ENCODE data around the gene TRPC6. TPM values are rescaled to one million over a fixed set of nuclear protein-coding genes. Genes with fewer than 3 reads are reported as not detected.

The TRPC6 gene
- total RNA-seq, 1 donor = 0.63 TPM

DNA sequence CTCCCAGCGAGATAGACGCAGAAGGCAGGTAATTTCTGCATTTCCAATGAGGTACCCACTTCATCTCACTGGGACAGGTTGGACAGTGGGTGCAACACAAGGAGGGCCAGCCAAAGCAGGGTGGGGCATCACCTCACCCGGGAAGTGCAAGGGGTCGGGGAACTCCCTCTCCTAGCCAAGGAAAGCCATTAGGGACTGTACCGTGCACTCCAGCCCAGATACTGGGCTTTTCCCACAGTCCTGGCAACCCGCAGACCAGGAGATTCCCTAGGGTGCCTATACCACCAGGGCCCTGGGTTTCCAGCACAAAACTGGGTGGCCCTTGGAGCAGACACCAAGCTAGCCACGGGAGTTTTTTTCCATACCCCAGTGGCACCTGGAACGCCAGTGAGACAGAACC lies 17.2 kb downstream of the TRPC6 start:
- Histone ChIP-seq H3K27me3 (ENCODE audit: insufficient read depth, low read length) (no peaks in the 10 kb centered on the region), H3K4me3 (ENCODE audit: low read length) (no peak overlapping the region), H3K4me1 (ENCODE audit: insufficient read depth, low read length) (no peaks in the 10 kb centered on the region), H3K9me3 (ENCODE audit: low read depth, low read length) (no peaks in the 10 kb centered on the region)

DNA sequence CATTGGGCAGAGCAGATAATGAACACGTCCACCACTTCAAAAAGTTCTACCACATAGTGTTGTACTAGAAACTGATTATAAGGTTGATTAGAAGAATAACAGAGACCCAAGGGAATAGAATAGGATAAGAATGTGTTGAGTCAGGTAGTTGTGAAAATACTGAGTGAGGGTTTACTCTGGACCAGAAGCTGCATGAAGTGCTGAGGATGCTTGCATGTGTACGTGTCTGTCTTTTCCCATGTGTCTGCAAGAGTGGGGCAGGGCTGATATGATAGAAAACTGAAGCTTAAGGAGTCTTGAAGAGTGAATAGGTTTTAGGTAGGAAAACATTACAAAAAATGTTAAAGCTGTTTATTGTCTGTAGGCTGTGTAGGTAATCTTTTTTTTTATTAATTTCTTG lies 20.6 kb downstream of the TRPC6 start:
- Histone ChIP-seq H3K9me3 (ENCODE audit: low read depth, low read length) (no peaks in the 10 kb centered on the region), H3K4me1 (ENCODE audit: insufficient read depth, low read length) (no peaks in the 10 kb centered on the region), H3K27me3 (ENCODE audit: insufficient read depth, low read length) (no peaks in the 10 kb centered on the region), H3K4me3 (ENCODE audit: low read length) (no peak overlapping the region)

DNA sequence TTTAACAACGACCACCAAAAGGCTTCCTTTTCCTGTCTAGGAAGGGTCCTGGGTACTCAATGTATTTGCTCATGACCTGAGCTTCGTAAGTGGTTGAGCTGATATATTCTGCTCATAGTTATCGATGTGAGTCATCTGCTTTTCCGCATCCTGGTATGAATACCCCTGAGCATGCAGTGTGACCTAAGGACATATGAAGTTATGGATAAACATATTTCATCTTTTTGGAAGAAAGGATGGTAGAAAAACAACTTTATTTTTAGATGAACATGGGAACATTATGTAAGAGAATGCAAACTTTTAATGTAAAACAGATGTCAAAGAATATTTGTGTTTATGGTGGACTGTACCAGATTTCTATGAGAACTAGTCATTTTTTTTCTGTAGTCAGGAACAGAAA lies 28.4 kb downstream of the TRPC6 start:
- Histone ChIP-seq H3K27me3 (ENCODE audit: insufficient read depth, low read length) (no peaks in the 10 kb centered on the region), H3K9me3 (ENCODE audit: low read depth, low read length) (no peaks in the 10 kb centered on the region), H3K4me1 (ENCODE audit: insufficient read depth, low read length) (no peaks in the 10 kb centered on the region), H3K4me3 (ENCODE audit: low read length) (no peak overlapping the region)

DNA sequence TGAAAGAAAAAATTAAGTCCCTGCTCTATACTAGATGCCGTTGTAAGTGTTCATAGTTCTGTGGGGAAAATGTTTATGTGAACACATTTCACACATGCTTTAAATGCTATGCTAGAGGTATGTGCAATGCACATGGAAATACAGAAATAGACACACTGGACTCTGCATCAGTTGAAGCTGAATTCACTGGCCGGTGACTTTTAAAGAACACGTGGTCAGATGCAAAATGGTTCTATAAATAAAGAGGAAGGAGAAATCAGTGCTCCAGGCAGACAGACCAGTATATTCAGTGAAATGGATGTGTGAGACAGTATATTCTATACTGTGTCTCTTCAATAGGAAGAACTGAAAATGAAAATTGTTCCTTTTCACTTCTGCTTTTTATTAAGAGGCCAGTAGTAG lies 29.9 kb downstream of the TRPC6 start:
- Histone ChIP-seq H3K9me3 (ENCODE audit: low read depth, low read length) (no peaks in the 10 kb centered on the region), H3K27me3 (ENCODE audit: insufficient read depth, low read length) (no peaks in the 10 kb centered on the region), H3K4me3 (ENCODE audit: low read length) (no peak overlapping the region), H3K4me1 (ENCODE audit: insufficient read depth, low read length) (no peaks in the 10 kb centered on the region)

DNA sequence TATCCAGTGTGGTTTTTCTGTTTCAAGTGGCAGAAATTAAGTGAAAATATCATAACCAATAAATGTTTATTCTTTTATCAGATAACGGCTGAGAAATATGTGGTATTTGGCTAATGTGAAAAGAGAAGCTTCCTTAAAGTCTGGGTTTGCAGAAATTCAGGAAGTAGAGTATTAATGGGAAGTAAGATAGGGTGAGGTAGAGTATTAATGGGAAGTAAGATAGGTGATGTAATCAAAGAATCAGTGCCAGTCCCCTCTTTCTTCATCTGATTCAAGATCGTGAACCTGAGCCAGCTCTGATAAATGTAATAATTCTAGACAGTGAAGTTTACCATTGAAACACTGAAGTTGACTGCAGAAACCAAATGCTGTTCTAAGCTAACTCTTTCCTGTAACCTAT lies 30.9 kb downstream of the TRPC6 start:
- Histone ChIP-seq H3K27me3 (ENCODE audit: insufficient read depth, low read length) (no peaks in the 10 kb centered on the region), H3K4me3 (ENCODE audit: low read length) (no peak overlapping the region), H3K9me3 (ENCODE audit: low read depth, low read length) (no peaks in the 10 kb centered on the region), H3K4me1 (ENCODE audit: insufficient read depth, low read length) (no peaks in the 10 kb centered on the region)

DNA sequence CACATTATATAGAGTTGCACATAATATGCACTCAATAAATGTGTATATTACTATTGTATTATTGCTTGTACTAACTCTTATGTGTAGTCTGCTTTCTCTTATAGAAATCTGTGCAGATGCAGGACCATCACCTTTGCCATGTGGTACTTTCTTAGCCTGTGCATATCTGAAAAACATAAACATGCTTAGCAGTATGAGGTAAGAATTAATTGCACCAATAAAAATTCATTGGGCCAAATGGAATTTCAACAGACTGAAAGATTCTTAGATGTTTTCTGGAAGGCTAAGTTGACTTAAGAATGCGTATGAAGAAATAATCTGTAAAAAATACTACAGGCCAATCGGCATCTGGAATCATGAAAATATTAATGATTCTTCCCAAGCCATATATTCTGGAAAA lies 55.3 kb downstream of the TRPC6 start:
- H3K9me3 ChIP-seq (ENCODE audit: low read depth, low read length) = no peaks in the 10 kb centered on the region
- H3K27me3 ChIP-seq (ENCODE audit: insufficient read depth, low read length) = no peaks in the 10 kb centered on the region
- no peak overlapping the region for H3K4me3 ChIP-seq (ENCODE audit: low read length)
- no peaks in the 10 kb centered on the region for H3K4me1 ChIP-seq (ENCODE audit: insufficient read depth, low read length)

DNA sequence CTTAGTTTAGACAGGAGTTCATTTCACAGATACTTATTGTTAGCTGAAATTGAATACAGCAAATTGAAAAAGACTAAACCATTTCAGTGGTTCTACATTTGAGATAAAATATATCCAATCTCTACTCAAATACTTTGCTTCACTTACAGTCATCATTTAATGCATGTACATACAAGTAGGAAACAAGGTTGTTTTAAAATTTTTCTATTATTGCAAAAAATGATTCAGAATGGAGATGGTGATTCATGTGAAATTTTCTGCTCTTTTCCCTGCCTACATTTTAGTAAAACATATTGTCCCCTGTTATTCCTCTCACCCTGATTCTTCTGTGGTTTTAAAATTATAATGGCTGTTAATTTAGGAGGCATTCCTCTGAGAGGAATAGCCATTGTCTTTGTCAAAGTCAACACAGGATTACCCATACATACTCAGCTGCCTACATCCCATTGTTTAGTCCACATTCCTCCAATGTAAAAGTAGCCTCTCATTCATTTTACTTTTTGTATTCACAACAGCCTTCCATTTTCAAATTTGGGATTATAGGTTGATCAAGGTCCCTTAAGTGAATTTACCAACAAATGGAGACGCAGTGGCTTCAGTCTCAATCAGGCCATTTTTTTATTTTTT lies 60.1 kb downstream of the TRPC6 start:
- Histone ChIP-seq H3K9me3 (ENCODE audit: low read depth, low read length) (no peaks in the 10 kb centered on the region), H3K27me3 (ENCODE audit: insufficient read depth, low read length) (no peaks in the 10 kb centered on the region), H3K4me1 (ENCODE audit: insufficient read depth, low read length) (no peaks in the 10 kb centered on the region), H3K4me3 (ENCODE audit: low read length) (no peak overlapping the region)

DNA sequence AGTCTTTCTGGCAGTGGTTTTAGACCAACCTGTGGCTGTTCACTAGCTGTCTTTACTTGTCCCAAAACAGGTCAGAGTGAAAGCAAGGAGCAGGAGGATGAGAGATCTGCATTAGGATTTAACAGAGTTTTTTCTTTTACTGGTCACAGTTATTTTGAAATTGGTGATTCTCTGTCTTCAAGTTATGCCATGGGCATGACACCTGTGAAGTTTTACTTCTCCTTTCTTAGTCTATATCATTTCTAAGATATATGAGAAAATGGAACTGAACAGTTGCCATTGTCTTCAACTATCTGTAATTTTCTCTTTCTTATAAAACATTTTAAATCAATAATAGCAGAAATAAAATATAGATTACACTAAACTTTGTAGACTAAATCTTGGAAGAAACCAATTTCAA lies 60.6 kb downstream of the TRPC6 start:
- Histone ChIP-seq H3K4me3 (ENCODE audit: low read length) (no peak overlapping the region), H3K9me3 (ENCODE audit: low read depth, low read length) (no peaks in the 10 kb centered on the region), H3K27me3 (ENCODE audit: insufficient read depth, low read length) (no peaks in the 10 kb centered on the region), H3K4me1 (ENCODE audit: insufficient read depth, low read length) (no peaks in the 10 kb centered on the region)

DNA sequence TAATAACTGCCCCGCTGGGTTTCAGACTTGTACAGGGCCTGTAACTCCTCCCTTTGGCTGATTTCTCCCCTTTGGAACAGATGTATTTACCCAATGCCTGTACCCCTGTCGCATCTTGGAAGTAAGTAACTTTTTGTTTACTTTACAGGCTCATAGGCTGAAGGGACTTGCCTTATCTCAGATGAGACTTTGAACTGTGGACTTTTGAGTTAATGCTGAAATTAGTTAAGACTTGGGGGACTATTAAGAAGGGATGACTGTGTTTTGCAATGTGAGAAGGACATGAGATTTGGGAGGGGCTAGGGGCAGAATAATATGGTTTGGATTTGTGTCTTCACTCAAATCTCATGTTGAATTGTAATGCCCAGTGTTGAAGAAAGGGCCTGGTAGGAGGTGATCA lies 62.0 kb downstream of the TRPC6 start:
- no peaks in the 10 kb centered on the region for H3K4me1 ChIP-seq (ENCODE audit: insufficient read depth, low read length)
- no peaks in the 10 kb centered on the region for H3K27me3 ChIP-seq (ENCODE audit: insufficient read depth, low read length)
- H3K4me3 ChIP-seq (ENCODE audit: low read length) = no peak overlapping the region
- no peaks in the 10 kb centered on the region for H3K9me3 ChIP-seq (ENCODE audit: low read depth, low read length)

DNA sequence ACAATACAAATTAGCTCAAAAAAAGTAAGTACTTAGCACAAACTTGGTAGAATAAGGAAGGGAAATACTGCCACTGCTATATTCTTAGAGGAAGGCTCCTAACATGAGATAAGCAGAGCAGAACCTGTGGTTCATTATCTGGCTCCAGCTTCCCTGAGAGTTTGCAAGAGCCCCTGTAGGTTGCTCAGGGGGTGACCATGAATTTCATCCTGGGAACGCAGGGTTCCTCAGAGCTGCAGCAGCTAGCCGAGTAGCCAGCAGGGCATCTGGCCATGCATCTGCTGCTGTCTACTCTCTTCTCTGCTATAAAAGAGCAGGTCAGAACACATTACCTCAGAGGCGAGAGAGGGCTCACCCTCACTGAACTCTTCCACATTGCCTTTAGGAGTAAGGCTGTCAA lies 67.3 kb downstream of the TRPC6 start:
- Histone ChIP-seq H3K27me3 (ENCODE audit: insufficient read depth, low read length) (no peaks in the 10 kb centered on the region), H3K9me3 (ENCODE audit: low read depth, low read length) (no peaks in the 10 kb centered on the region), H3K4me3 (ENCODE audit: low read length) (no peak overlapping the region), H3K4me1 (ENCODE audit: insufficient read depth, low read length) (no peaks in the 10 kb centered on the region)

DNA sequence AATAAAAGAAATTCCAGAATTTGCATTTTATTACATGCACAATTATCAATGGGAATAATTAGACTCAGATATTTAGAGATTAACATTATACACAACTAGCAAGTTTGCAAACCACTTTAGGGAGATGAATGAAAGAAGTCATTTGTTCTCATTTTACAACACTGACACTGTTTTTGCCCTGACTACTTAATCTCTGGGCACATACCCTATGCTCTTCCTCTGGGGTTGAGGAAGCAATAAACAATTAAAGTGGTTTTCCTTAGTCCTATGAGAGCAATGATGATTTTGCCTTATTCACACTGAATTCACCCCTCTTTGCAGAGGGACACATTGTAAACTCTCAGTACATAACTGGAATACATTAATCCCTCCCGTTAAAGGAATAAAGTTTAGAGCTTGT lies 72.7 kb downstream of the TRPC6 start:
- no peaks in the 10 kb centered on the region for H3K4me1 ChIP-seq (ENCODE audit: insufficient read depth, low read length)
- no peaks in the 10 kb centered on the region for H3K9me3 ChIP-seq (ENCODE audit: low read depth, low read length)
- no peak overlapping the region for H3K4me3 ChIP-seq (ENCODE audit: low read length)
- no peaks in the 10 kb centered on the region for H3K27me3 ChIP-seq (ENCODE audit: insufficient read depth, low read length)

DNA sequence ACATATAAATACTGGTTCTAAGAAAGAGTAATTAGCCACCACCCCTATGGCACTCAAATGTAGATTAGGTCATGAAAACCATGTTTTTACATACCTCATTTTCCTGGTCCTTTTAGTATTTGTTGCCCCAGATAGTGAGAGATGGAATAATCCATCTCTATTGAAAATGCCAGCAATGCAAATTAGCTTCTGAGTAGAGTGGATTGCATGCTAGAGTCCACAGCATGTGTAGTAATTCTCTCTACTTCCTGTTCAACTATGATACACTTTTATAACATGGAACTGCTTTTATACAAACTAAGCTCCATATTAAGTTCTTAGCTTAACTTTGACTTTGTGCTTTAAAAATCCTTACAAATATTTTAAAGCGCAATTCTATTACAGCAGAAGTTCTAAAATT lies 73.2 kb downstream of the TRPC6 start:
- Histone ChIP-seq H3K27me3 (ENCODE audit: insufficient read depth, low read length) (no peaks in the 10 kb centered on the region), H3K9me3 (ENCODE audit: low read depth, low read length) (no peaks in the 10 kb centered on the region), H3K4me1 (ENCODE audit: insufficient read depth, low read length) (no peaks in the 10 kb centered on the region)

DNA sequence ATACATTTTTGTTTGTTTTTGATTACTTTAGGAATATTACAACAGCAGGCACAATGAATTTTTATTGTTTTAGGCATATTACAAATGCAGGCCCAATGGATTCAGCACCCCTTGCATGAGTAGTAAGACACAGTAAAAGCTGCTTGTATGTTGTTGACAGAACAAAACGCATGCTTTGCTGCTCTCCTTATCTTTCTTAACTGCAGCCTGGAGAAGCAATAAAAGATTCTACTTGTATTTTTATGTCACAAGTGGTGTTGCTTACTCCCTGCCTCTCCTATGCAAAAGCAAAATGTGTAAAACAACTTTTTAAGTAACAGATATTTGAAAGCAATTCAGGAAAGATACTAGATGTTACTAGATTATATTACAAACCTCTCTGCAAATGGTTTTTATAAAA lies 73.9 kb downstream of the TRPC6 start:
- Histone ChIP-seq H3K9me3 (ENCODE audit: low read depth, low read length) (no peaks in the 10 kb centered on the region), H3K4me3 (ENCODE audit: low read length) (no peak overlapping the region), H3K4me1 (ENCODE audit: insufficient read depth, low read length) (no peaks in the 10 kb centered on the region), H3K27me3 (ENCODE audit: insufficient read depth, low read length) (no peaks in the 10 kb centered on the region)

More for the DNA sequence above, 73.2 kb downstream of the TRPC6 start:
- no peak overlapping the region for H3K4me3 ChIP-seq (ENCODE audit: low read length)

DNA sequence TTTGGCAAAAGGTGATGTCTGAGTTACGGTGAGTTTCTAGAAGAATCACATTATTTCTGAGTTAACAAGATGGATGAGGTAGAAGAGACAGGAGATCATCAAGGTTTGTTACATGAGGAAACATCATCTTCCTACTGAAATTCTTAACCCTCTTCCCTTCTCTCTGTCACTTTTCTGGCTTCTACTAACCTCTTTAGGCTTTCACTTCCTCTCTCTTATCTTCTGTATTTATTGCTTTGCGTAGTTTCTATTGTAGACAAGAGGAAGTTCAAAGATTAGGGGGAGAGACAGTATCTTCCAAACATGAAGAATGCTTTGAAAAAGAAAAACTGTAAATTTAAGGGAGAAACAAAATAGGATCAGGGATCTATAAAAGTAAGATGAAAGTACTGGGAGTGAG lies 75.4 kb downstream of the TRPC6 start:
- no peaks in the 10 kb centered on the region for H3K9me3 ChIP-seq (ENCODE audit: low read depth, low read length)
- H3K27me3 ChIP-seq (ENCODE audit: insufficient read depth, low read length) = no peaks in the 10 kb centered on the region
- no peaks in the 10 kb centered on the region for H3K4me1 ChIP-seq (ENCODE audit: insufficient read depth, low read length)
- no peak overlapping the region for H3K4me3 ChIP-seq (ENCODE audit: low read length)

DNA sequence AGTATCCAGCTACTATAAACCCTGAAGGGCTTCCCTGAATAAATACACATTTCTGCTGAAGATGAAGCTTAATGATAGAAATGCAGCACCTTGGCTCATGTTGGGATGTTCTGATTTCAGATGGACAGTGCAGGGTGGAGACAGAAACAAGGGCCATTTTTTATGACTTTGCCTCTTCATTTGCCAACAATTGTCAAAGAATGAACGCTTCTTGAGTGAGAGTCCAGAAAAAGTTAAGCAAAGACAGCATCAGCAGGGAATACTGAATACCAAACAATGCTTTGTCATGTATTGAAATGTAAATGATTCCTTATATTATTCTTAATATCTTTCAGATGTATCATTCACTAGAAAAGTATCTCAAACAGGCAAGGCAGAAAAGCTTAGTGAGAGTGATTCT lies 84.9 kb downstream of the TRPC6 start:
- no peaks in the 10 kb centered on the region for H3K27me3 ChIP-seq (ENCODE audit: insufficient read depth, low read length)
- no peaks in the 10 kb centered on the region for H3K4me1 ChIP-seq (ENCODE audit: insufficient read depth, low read length)
- H3K4me3 ChIP-seq (ENCODE audit: low read length) = no peak overlapping the region
- H3K9me3 ChIP-seq (ENCODE audit: low read depth, low read length) = no peaks in the 10 kb centered on the region

DNA sequence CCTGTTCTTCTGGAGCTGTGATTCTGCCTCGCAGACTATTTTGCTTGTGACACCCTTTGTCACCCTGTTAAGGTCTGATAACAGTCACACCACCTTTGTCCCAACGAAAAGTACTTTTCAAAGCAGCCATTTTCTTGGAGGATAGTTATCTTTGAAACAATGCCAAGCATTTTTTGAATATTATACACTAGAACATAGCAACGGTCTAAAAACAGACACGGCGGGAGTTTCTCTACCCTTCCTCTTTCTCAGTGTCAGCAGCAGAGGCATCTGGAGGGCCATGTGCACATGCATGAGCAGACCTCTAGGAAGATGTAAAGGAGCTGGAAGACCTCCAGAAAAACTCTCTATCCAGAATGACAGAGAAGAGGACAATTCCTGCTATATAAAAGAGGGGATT lies 86.5 kb downstream of the TRPC6 start:
- Histone ChIP-seq H3K27me3 (ENCODE audit: insufficient read depth, low read length) (no peaks in the 10 kb centered on the region), H3K4me3 (ENCODE audit: low read length) (no peak overlapping the region), H3K4me1 (ENCODE audit: insufficient read depth, low read length) (no peaks in the 10 kb centered on the region), H3K9me3 (ENCODE audit: low read depth, low read length) (no peaks in the 10 kb centered on the region)

Measured in mononuclear cell (primary cell).